SU-DHL-6 (cell line): ENCODE measurements around the gene SLC41A3.

Experiments
- H2AFZ ChIP-seq: fragments of 200-600 bp; sonication (generic); 2 replicates; pipeline ENCODE4 v1.6.1; 2014; ENCODE audit warnings: low read depth, mild to moderate bottlenecking, moderate library complexity, mixed read lengths, antibody characterized with exemption, low read length; ENCODE audit not compliant: severe bottlenecking
- H3F3A ChIP-seq: fragments of 200-600 bp; shearing (Covaris generic); 2 replicates; pipeline ENCODE4 v1.6.0; 2016; ENCODE audit warnings: antibody characterized with exemption, mild to moderate bottlenecking; ENCODE audit not compliant: insufficient read depth
- H3K27ac ChIP-seq: fragments of 200-600 bp; sonication (generic); 2 replicates; pipeline ENCODE4 v1.5.1; 2016; ENCODE audit warnings: low read depth, mild to moderate bottlenecking, low read length, moderate library complexity, mixed read lengths
- H3K27me3 ChIP-seq: fragments of 200-600 bp; sonication (generic), shearing (Covaris generic); 2 replicates; pipeline ENCODE4 v1.6.0; 2014; ENCODE audit warnings: mild to moderate bottlenecking, low read length
- H3K36me3 ChIP-seq: fragments of 200-600 bp; sonication (generic); 2 replicates; pipeline ENCODE4 v1.6.1; 2014; ENCODE audit warnings: mild to moderate bottlenecking, low read length, mixed read lengths
- H3K4me2 ChIP-seq: fragments of 300-600, 200-600 bp; shearing (Covaris generic), sonication (generic); 2 replicates; pipeline ENCODE4 v1.6.0; 2014; ENCODE audit warnings: low read length, low read depth, mild to moderate bottlenecking; ENCODE audit not compliant: poor library complexity, severe bottlenecking
- H3K4me3 ChIP-seq: fragments of 200-600 bp; sonication (generic); 2 replicates; pipeline ENCODE4 v1.5.1; 2014; ENCODE audit warnings: antibody characterized with exemption, low read length, mild to moderate bottlenecking, mixed read lengths; ENCODE audit not compliant: insufficient read depth, poor library complexity, severe bottlenecking
- H3K79me2 ChIP-seq: fragments of 200-600 bp; sonication (generic); 2 replicates; pipeline ENCODE4 v1.6.1; 2014; ENCODE audit warnings: mild to moderate bottlenecking, low read length, moderate library complexity; ENCODE audit not compliant: insufficient read depth
- H3K9ac ChIP-seq: fragments of 200-600 bp; sonication (generic); 2 replicates; pipeline ENCODE4 v1.7.0; 2014; ENCODE audit warnings: mild to moderate bottlenecking, low read length
- H3K9me2 ChIP-seq: fragments of 200-600 bp; sonication (generic); replicated peaks from 2 replicates; pipeline ENCODE4 v1.6.1; 2014; ENCODE audit warnings: low read length; ENCODE audit not compliant: insufficient read depth
- H3K9me3 ChIP-seq: fragments of 200-600 bp; sonication (generic); 2 replicates; pipeline ENCODE4 v1.6.1; 2014; ENCODE audit warnings: low read length, mixed read lengths; ENCODE audit not compliant: insufficient read depth
- H4K20me1 ChIP-seq: fragments of 200-600 bp; sonication (generic); 2 replicates; pipeline ENCODE4 v1.6.1; 2014; ENCODE audit warnings: low read depth, mild to moderate bottlenecking, antibody characterized with exemption, low read length, moderate library complexity, mixed read lengths
- CTCF ChIP-seq: fragments of 200-600 bp; sonication (generic); IDR thresholded peaks from one replicate; pipeline ENCODE4 v1.5.1; 2017; ENCODE audit warnings: antibody characterized with exemption, mild to moderate bottlenecking, low read length, moderate library complexity; ENCODE audit not compliant: insufficient read depth, poor library complexity, severe bottlenecking
- EZH2phosphoT487 ChIP-seq: fragments of 200-600 bp; sonication (generic), shearing (Covaris generic); conservative IDR thresholded peaks from 2 replicates; pipeline ENCODE4 v1.6.1; 2018; ENCODE audit warnings: mild to moderate bottlenecking, antibody characterized with exemption, low read length, moderate library complexity, mixed read lengths

Gene SLC41A3

GRCh38 chr3:126083913-126084767, at the start of gene SLC41A3:
TSS of gene SLC41A3 (minus strand) at chr3:126084124. CDS start at chr3:126068219, 15,905 bp downstream.
- Histone ChIP-seq H4K20me1 (no peaks in the 10 kb centered on the region), H3K9me3 (peaks cover 5% of the 10 kb centered on the region; the same call in 1 of the 2 replicates), H3K9ac (peak within 1 kb of the TSS; percentile 72), H3K4me2 (peak within 1 kb of the TSS; percentile 84), H2AFZ (peak within 1 kb of the TSS; percentile 84), H3K9me2 (no peaks in the 10 kb centered on the region), H3K27me3 (no peaks in the 10 kb centered on the region), H3F3A (peaks cover 5% of the 10 kb centered on the region; the same call in 1 of the 2 replicates), H3K79me2 (no peaks in the 10 kb centered on the region), H3K36me3 (peaks cover 14% of the 10 kb centered on the region; the same call in 1 of the 2 replicates), H3K4me3 (peak within 1 kb of the TSS; percentile 76), H3K27ac (peak within 1 kb of the TSS; percentile 40)
- TF ChIP-seq EZH2phosphoT487 = no peak
- TF ChIP-seq CTCF = no peak

- no peaks in the 10 kb centered on the region for H3K9me2 ChIP-seq
- H3K9me3 ChIP-seq = no peaks in the 10 kb centered on the region
- H2AFZ ChIP-seq = no peak overlapping the region
- no peak overlapping the region for H3K4me3 ChIP-seq
- no peaks in the 10 kb centered on the region for H3F3A ChIP-seq
- no peak overlapping the region for H3K9ac ChIP-seq
- H3K27ac ChIP-seq = no peak overlapping the region
- H3K36me3 ChIP-seq = no peaks in the 10 kb centered on the region
- TF ChIP-seq CTCF = no peak
- H4K20me1 ChIP-seq = no peaks in the 10 kb centered on the region
- H3K4me2 ChIP-seq = no peak overlapping the region
- H3K79me2 ChIP-seq = no peaks in the 10 kb centered on the region
- no peaks in the 10 kb centered on the region for H3K27me3 ChIP-seq
Observed at GRCh38 chr3:126133606-126134005, 49.7 kb upstream of the SLC41A3 start.

GRCh38 chr3:126132751-126133511, 49.0 kb upstream of the SLC41A3 start:
- TF ChIP-seq EZH2phosphoT487 = no peak
- no peak for TF ChIP-seq CTCF
- H3F3A ChIP-seq = no peaks in the 10 kb centered on the region
- H3K9me2 ChIP-seq = no peaks in the 10 kb centered on the region
- H3K27ac ChIP-seq = no peak overlapping the region
- H2AFZ ChIP-seq = no peak overlapping the region
- no peaks in the 10 kb centered on the region for H3K27me3 ChIP-seq
- no peak overlapping the region for H3K4me3 ChIP-seq
- H3K9me3 ChIP-seq = no peaks in the 10 kb centered on the region
- H3K9ac ChIP-seq = no peak overlapping the region
- no peaks in the 10 kb centered on the region for H4K20me1 ChIP-seq
- H3K36me3 ChIP-seq = no peaks in the 10 kb centered on the region
- no peak overlapping the region for H3K4me2 ChIP-seq
- no peaks in the 10 kb centered on the region for H3K79me2 ChIP-seq
